SK-N-SH (cell line): ENCODE measurements around the gene ARV1. TPM values are rescaled to one million over a fixed set of nuclear protein-coding genes. Genes with fewer than 3 reads are reported as not detected.

Experiments used
- CTCF ChIA-PET: fragments of 300-600, 350-600 bp; formaldehyde crosslinking; extraction: SDS; loops from one replicate; lab custom pipeline; 2021; lab: Yijun Ruan, JAX
- POLR2A ChIA-PET: fragments of 350-600 bp; sonication (Branson Sonifier 250); formaldehyde crosslinking; extraction: SDS; loops from one replicate; lab custom pipeline; 2020; ENCODE audit warnings: antibody characterized with exemption, inconsistent platforms; lab: Yijun Ruan, JAX
- DNase-seq: peaks from one replicate; pipeline ENCODE4 v3.0.0; 2012
- H2AFZ ChIP-seq: fragments of 200-600 bp; sonication (generic); 2 replicates; pipeline ENCODE4 v1.8.1; 2016; ENCODE audit warnings: antibody characterized with exemption, mild to moderate bottlenecking, low read depth
- H3F3A ChIP-seq: fragments of 200-600 bp; sonication (generic); replicated peaks from 2 replicates; pipeline ENCODE3; 2016; ENCODE audit warnings: antibody characterized with exemption, mild to moderate bottlenecking; ENCODE audit not compliant: insufficient read depth
- H3K27ac ChIP-seq, 2 experiments: fragments of 200-500 bp in 1 of 2; fragments of 200-600 bp in 1 of 2; sonication (Bioruptor generic) in 1 of 2; sonication (generic), shearing (Covaris generic) in 1 of 2; 2 replicates each; pipeline versions ENCODE4 v1.5.1 to v1.6.1; 2014 to 2016; ENCODE audit warnings: low read depth in 2 of 2, inconsistent platforms in 1 of 2, low read length in 1 of 2, mild to moderate bottlenecking in 1 of 2, mixed read lengths in 1 of 2
- H3K27me3 ChIP-seq: fragments of 200-600 bp; sonication (generic), shearing (Covaris generic); 2 replicates; pipeline ENCODE4 v1.6.1; 2016; ENCODE audit warnings: mixed run types; ENCODE audit not compliant: insufficient read depth
- H3K36me3 ChIP-seq, 2 experiments: fragments of 200-500 bp in 1 of 2; fragments of 200-600 bp in 1 of 2; sonication (Bioruptor generic) in 1 of 2; sonication (generic) in 1 of 2; replicated peaks in 1 of 2; 2 replicates each; pipeline versions ENCODE3 to v1.5.1; 2014 to 2016; ENCODE audit warnings: low read length in 1 of 2, mild to moderate bottlenecking in 1 of 2; ENCODE audit not compliant: insufficient read depth in 2 of 2, control insufficient read depth in 1 of 2
- H3K4me1 ChIP-seq, 2 experiments: fragments of 200-500 bp in 1 of 2; fragments of 200-600 bp in 1 of 2; sonication (Bioruptor generic) in 1 of 2; sonication (generic), shearing (Covaris generic) in 1 of 2; 2 replicates each; pipeline versions ENCODE4 v1.5.1 to v1.6.1; 2014 to 2016; ENCODE audit warnings: low read depth in 1 of 2, low read length in 1 of 2, mixed run types in 1 of 2; ENCODE audit not compliant: insufficient read depth in 2 of 2, control insufficient read depth in 1 of 2
- H3K4me2 ChIP-seq: fragments of 200-600 bp; sonication (generic), shearing (Covaris generic); 2 replicates; pipeline ENCODE4 v1.6.1; 2017; ENCODE audit warnings: mixed run types
- H3K4me3 ChIP-seq, 2 experiments: fragments of 200-500 bp in 1 of 2; fragments of 200-600 bp in 1 of 2; sonication (Bioruptor generic) in 1 of 2; sonication (generic), shearing (Covaris generic) in 1 of 2; 2 replicates each; pipeline versions ENCODE4 v1.5.1 to v1.8.1; 2014 to 2016; ENCODE audit warnings: low read depth in 2 of 2, inconsistent platforms in 1 of 2, low read length in 1 of 2, mild to moderate bottlenecking in 1 of 2, mixed read lengths in 1 of 2, moderate library complexity in 1 of 2
- H3K79me2 ChIP-seq: fragments of 200-600 bp; sonication (generic); 2 replicates; pipeline ENCODE4 v1.8.1; 2017; ENCODE audit warnings: mild to moderate bottlenecking; ENCODE audit not compliant: insufficient read depth
- H3K9ac ChIP-seq: fragments of 200-600 bp; sonication (generic); 2 replicates; pipeline ENCODE4 v1.6.1; 2017; ENCODE audit warnings: mixed run types
- H3K9me2 ChIP-seq: fragments of 200-600 bp; sonication (generic); 2 replicates; pipeline ENCODE4 v1.6.1; 2017; ENCODE audit warnings: mixed run types
- H3K9me3 ChIP-seq: fragments of 200-600 bp; sonication (generic); 2 replicates; pipeline ENCODE4 v1.6.1; 2017; ENCODE audit warnings: mixed run types, mild to moderate bottlenecking, moderate library complexity
- H4K20me1 ChIP-seq: fragments of 200-600 bp; sonication (generic); 2 replicates; pipeline ENCODE4 v1.6.1; 2017; ENCODE audit warnings: mild to moderate bottlenecking, mixed run types; ENCODE audit not compliant: insufficient read depth
- CHD2 ChIP-seq: fragments of 150-350 bp; IDR thresholded peaks from 2 replicates; pipeline ENCODE4 v1.6.1; 2018; ENCODE audit warnings: low read length; ENCODE audit not compliant: partially characterized antibody
- GATA2 ChIP-seq: sonication (generic); formaldehyde crosslinking; IDR thresholded peaks from 2 replicates; pipeline ENCODE4 v1.5.0; 2020; ENCODE audit warnings: mild to moderate bottlenecking, missing genetic modification reagents
- MXI1 ChIP-seq: IDR thresholded peaks from 2 replicates; pipeline ENCODE4 v1.6.1; 2012; ENCODE audit warnings: mild to moderate bottlenecking, low read depth, low read length, improper control_type of control experiment
- TEAD4 ChIP-seq: IDR thresholded peaks from 2 replicates; pipeline ENCODE4 v1.4.0; 2012; ENCODE audit warnings: mild to moderate bottlenecking, borderline replicate concordance; ENCODE audit not compliant: insufficient read depth
- WGBS: methylation state at CpG from one replicate; pipeline ENCODE4 v1.1.6; 2017; ENCODE audit warnings: low lambda C conversion rate; 5-methylcytosine and 5-hydroxymethylcytosine counted together
- polyA plus RNA-seq, 3 experiments: library from polyadenylated mRNA; depleted of rRNA; stranded (reverse); fragments of >200 nt; gene quantifications; 2 replicates each; pipeline ENCODE4 v1.2.3, GENCODE V29; 2012
- TF ChIP-seq, protein P1 (sequence below): IDR thresholded peaks from 2 replicates; pipeline ENCODE4 v1.4.0; 2012; ENCODE audit warnings: low read depth
- TF ChIP-seq, protein P2 (sequence below): fragments of 200-600 bp; sonication (generic); IDR thresholded peaks from 2 replicates; pipeline ENCODE4 v1.6.1; 2017; ENCODE audit warnings: antibody characterized with exemption, mild to moderate bottlenecking, moderate library complexity

Gene ARV1
- polyA plus RNA-seq, 1 of the 3 experiments (the other 2 are of a cell fraction), result 26.7 TPM

DNA sequence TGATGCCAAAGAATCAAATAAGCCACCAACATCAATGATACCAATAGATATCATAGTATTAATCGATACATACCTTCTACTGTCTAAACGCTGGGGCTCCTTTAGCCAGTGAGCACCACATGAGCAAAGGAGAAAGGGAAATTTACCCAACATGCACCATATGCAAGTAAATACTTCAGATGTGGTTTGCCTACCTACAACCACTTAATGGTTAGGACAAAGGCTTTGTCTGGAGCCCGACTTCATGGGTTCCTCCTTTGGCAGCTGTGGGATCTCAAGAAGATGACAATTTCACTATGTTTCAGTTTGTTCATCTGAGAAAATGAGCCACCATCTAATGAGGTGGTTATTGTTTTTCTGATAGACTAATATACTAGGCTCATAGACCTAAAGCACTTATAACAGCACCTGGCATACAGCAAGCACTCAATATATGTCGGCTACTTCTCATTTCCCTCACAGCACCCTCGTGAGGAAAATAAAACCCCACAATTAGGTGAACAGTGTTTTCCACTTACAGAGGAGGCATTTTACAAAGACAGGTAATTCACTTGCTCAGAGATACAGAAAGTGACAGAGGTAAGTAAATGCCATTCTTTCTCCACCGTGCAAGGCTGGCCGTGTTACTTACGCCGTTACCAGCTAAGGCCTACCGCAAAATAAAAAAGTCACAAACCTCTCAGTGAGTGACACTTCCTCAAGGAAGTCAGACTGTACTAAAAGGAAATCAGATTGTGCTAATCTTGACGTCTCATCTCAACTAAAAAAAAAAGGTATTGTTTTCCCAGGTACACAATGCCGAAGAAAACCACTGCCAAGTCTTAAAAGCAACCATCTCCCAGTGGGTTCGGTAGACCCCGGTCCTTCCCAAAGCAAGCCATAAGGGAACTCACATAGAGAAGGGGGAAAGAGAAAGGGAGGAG, 1.8 kb upstream of the ARV1 start:
- Histone ChIP-seq H3K79me2 (peaks cover 48% of the 10 kb centered on the region), H3K9me3 (no peaks in the 10 kb centered on the region), H3K36me3 (peaks cover 6 to 18% of the 10 kb centered on the region in 2 experiments), H3K27me3 (no peaks in the 10 kb centered on the region), H3K4me3 (peak overlapping the region; percentile 85 to 92), H3K9me2 (no peaks in the 10 kb centered on the region), H3K9ac (no peak overlapping the region; the same call in 1 of the 2 replicates), H3K27ac (no peak overlapping the region)
- WGBS, result 87% methylated on average over 14 of the region's 14 CpGs
- no peak for TF ChIP-seq TEAD4
- TF ChIP-seq, all 33 proteins: peak for 0
- peaks cover 5% of the 10 kb centered on the region for H3F3A ChIP-seq
- no peaks in the 10 kb centered on the region for H4K20me1 ChIP-seq
- H3K4me2 ChIP-seq, result peak overlapping the region; percentile 80
- DNase-seq, result no peak
- CTCF ChIA-PET, result interaction anchor here (1.4 kb wide), 2 partner anchors 14 to 230 kb away, joined by 3 to 4 read pairs; no protein-coding TSS in a partner anchor
- H3K4me1 ChIP-seq, result peaks cover 0 to 13% of the 10 kb centered on the region in 2 experiments; a peak in 2 of 4 replicates
- POLR2A ChIA-PET, result no interaction called here
- H2AFZ ChIP-seq, result peak overlapping the region; percentile 67; the same call in 1 of the 2 replicates

DNA sequence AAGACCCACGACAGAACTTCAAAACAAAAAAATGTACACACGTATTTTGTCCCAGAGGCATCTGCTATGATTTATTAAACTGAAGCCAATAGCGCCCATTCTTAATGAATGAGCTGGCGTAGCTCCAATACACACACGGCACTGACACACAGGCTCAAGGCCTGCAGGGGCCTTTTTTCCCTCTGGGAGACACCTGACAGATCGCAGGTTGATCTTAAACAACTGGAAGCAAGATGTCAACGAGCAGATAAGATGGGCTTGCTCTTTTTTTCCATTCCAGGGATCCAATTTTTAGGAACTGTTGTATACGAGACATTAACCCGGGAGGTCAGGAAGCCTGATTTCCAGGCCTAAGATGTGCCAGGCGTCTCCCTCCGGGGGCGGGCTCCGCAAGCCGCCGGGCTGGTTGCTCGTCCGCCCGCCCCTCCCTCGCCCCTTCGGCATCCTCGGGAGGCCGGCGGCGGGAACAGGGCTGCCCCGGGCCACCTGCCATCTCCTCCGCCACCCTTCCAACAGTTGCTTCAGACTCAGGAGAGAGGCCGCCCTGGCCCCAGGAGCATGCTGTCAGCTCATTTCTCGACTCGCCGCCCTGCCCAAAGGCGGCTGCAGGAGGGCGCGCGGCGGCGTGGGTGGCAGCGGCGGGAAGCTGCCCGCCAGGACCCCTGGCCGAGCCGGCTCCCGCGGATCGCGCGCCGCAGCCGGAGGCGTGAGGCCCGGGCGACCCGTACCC, 968 bp upstream of the ARV1 start:
- Histone ChIP-seq H3K27me3 (no peaks in the 10 kb centered on the region), H3K9me3 (no peaks in the 10 kb centered on the region), H3K36me3 (peaks cover 6 to 23% of the 10 kb centered on the region in 2 experiments), H3K9ac (peak overlapping the region; percentile 44), H2AFZ (peak overlapping the region; percentile 67), H3K27ac (peak overlapping the region in 1 of 2 experiments; percentile 58; a peak in 2 of 4 replicates), H3K9me2 (no peaks in the 10 kb centered on the region), H3K79me2 (peaks cover 48% of the 10 kb centered on the region), H3K4me3 (peak overlapping the region; percentile 85 to 92), H3F3A (peaks cover 5% of the 10 kb centered on the region), H3K4me2 (peak overlapping the region; percentile 80), H3K4me1 (peaks cover 0 to 13% of the 10 kb centered on the region in 2 experiments; a peak in 3 of 4 replicates), H4K20me1 (no peaks in the 10 kb centered on the region)
- ChIA-PET POLR2A (interaction anchor here (1.2 kb wide), 1 partner anchor 237 kb away, joined by 3 read pairs; no protein-coding TSS in a partner anchor), CTCF (interaction anchor here (0.6 to 1.8 kb wide), 8 partner anchors 10 to 335 kb away, joined by 3 to 7 read pairs (median 4); partner anchors contain the start of gene COG2)
- 0 out of 2 replicates have a peak, but pooled peaks have one; percentile 9 for TF ChIP-seq MXI1
- TF ChIP-seq GATA2 (CRISPR knock-in tag), result peak; percentile 61
- TF ChIP-seq, protein P1, sequence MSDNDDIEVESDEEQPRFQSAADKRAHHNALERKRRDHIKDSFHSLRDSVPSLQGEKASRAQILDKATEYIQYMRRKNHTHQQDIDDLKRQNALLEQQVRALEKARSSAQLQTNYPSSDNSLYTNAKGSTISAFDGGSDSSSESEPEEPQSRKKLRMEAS, result 0 out of 2 replicates have a peak, but pooled peaks have one; percentile 18
- no peak for TF ChIP-seq CHD2
- TF ChIP-seq, protein P2, sequence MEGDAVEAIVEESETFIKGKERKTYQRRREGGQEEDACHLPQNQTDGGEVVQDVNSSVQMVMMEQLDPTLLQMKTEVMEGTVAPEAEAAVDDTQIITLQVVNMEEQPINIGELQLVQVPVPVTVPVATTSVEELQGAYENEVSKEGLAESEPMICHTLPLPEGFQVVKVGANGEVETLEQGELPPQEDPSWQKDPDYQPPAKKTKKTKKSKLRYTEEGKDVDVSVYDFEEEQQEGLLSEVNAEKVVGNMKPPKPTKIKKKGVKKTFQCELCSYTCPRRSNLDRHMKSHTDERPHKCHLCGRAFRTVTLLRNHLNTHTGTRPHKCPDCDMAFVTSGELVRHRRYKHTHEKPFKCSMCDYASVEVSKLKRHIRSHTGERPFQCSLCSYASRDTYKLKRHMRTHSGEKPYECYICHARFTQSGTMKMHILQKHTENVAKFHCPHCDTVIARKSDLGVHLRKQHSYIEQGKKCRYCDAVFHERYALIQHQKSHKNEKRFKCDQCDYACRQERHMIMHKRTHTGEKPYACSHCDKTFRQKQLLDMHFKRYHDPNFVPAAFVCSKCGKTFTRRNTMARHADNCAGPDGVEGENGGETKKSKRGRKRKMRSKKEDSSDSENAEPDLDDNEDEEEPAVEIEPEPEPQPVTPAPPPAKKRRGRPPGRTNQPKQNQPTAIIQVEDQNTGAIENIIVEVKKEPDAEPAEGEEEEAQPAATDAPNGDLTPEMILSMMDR, result no peak
- WGBS, result 8% methylated on average over 12 of the region's 52 CpGs
- DNase-seq, result no peak
